Spleen (tissue), 7 donors: ENCODE results near the gene KREMEN2.
A peak's percentile ranks its signal among the peaks of the same experiment; 100 is the strongest.

Experiments used
- CTCF ChIP-seq, 11 experiments: fragments of 200-600 bp in 7 of 11; fragments of 450-650 bp in 4 of 11; sonication (generic) in 4 of 11; IDR thresholded peaks in 8 of 11; conservative IDR thresholded peaks in 3 of 11; 1 replicate in 7 of 11; 2 replicates in 4 of 11; pipeline versions ENCODE4 v1.4.0 to v1.8.0; 2016 to 2021; ENCODE audit warnings: antibody characterized with exemption in 11 of 11, inconsistent platforms in 4 of 11, mild to moderate bottlenecking in 1 of 11
- POLR2A ChIP-seq, 3 donors: fragments of 450-650 bp; IDR thresholded peaks; one replicate each; pipeline ENCODE4 v1.5.1; 2017; ENCODE audit warnings: antibody characterized with exemption in 3 of 3, mild to moderate bottlenecking in 1 of 3
- donor health status: DM: no; HTN: no; CAD: no; lungs with moderate emphysema.
- donor health status: DM: no; HTN: no; CAD: no.
- donor health status: DM: no; HTN: no; CAD: no.

GRCh38 chr16:2983706-2984136 lies 19.6 kb downstream of the KREMEN2 start:
- TF ChIP-seq CTCF (IDR thresholded peaks at IDR 0.05 in 8 of 11, conservative IDR thresholded peaks at IDR 0.05 in 3 of 11) (peak; percentile 67 to 99 (median 95)), POLR2A (IDR thresholded peaks at IDR 0.05) (no peak)
